ENCODE data around the gene FHL3. TPM values are rescaled to one million over a fixed set of nuclear protein-coding genes. Genes with fewer than 3 reads are reported as not detected.

Gene FHL3
- total RNA-seq, 1 donor from 2014 or later: 57.9 TPM

DNA sequence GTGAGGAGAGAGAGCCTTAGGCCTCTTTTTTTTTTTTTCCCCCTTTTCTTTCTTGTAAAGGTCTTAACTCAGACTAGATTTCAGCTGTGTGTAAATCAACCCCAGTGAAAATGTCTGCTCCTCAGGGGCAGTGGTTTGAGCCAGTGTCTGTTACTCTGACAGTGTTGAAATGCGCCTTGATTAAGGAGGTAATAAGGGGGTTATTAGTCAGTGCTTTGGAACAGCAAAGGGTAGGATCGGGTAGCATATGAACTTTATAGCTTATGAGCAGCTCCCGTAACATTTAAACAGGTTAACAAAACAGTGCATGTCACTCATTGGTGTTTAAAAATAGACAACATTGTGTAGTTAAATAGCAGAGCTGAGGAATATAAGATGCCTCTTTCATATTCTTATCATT, 17.5 kb upstream of the FHL3 start:
- peaks cover 33% of the 10 kb centered on the region for H3K36me3 Mint-ChIP-seq (ENCODE audit: low read depth)

DNA sequence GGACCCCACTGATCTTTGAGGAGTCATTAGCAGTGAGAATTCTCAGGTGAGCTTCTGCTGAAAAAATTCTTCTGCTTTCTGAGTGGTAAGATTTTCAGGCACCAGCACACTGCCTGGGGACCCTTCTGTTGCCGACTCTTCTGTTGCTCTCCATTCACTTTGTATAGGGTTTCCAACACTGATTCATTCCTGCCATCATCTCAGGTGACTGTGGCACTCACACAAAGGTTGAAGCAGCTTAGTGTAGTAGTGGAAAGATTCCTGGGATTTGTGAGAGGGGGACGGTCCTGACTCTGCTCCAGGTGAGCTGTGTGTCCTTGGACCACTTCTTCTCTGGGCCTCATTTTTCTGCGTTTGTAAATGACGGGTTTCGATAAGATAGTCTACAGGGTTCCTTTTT, 16.7 kb upstream of the FHL3 start:
- Mint-ChIP-seq H3K27ac (ENCODE audit: unreplicated experiment) (no peak overlapping the region), H3K36me3 (ENCODE audit: low read depth) (peaks cover 34% of the 10 kb centered on the region), H3K4me1 (ENCODE audit: low read depth) (peaks cover 18% of the 10 kb centered on the region), H3K27me3 (ENCODE audit: low read depth) (no peaks in the 10 kb centered on the region), H3K4me3 (ENCODE audit: unreplicated experiment) (no peak overlapping the region), H3K9me3 (ENCODE audit: low read depth) (no peaks in the 10 kb centered on the region)
- peak; percentile 11 for DNase-seq (ENCODE audit: low spot score)
- TF ChIP-seq, protein P1, sequence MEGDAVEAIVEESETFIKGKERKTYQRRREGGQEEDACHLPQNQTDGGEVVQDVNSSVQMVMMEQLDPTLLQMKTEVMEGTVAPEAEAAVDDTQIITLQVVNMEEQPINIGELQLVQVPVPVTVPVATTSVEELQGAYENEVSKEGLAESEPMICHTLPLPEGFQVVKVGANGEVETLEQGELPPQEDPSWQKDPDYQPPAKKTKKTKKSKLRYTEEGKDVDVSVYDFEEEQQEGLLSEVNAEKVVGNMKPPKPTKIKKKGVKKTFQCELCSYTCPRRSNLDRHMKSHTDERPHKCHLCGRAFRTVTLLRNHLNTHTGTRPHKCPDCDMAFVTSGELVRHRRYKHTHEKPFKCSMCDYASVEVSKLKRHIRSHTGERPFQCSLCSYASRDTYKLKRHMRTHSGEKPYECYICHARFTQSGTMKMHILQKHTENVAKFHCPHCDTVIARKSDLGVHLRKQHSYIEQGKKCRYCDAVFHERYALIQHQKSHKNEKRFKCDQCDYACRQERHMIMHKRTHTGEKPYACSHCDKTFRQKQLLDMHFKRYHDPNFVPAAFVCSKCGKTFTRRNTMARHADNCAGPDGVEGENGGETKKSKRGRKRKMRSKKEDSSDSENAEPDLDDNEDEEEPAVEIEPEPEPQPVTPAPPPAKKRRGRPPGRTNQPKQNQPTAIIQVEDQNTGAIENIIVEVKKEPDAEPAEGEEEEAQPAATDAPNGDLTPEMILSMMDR (IDR thresholded peaks at IDR 0.05): no peak

More for the DNA sequence above, 17.5 kb upstream of the FHL3 start:
- H3K9me3 Mint-ChIP-seq (ENCODE audit: low read depth): no peaks in the 10 kb centered on the region
- no peak overlapping the region for H3K4me3 Mint-ChIP-seq (ENCODE audit: unreplicated experiment)
- H3K27me3 Mint-ChIP-seq (ENCODE audit: low read depth): no peaks in the 10 kb centered on the region
- no peak overlapping the region for H3K27ac Mint-ChIP-seq (ENCODE audit: unreplicated experiment)
- no peak for DNase-seq (ENCODE audit: low spot score)
- TF ChIP-seq, protein P1 (IDR thresholded peaks at IDR 0.05): no peak
- peaks cover 18% of the 10 kb centered on the region for H3K4me1 Mint-ChIP-seq (ENCODE audit: low read depth)

DNA sequence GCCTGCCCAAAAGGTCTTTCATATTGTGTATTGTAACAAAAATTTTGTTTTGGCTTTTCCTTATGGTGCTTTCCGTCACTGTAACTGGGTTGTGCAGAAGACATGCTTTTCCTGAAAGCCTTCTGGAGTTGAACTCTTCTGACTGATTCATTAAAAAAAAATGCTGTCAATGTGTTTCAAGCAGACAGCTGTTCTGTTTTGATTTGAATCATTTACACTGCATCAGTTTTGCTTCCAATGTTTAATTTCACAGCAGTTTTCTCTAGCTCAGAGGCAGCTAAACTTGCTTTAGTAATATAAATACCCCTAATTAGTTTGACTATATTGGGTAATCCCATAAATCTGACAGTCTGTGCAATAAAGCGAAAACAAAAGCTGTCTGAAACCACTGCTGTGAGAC, 15.1 kb upstream of the FHL3 start:
- TF ChIP-seq, protein P1 (IDR thresholded peaks at IDR 0.05): no peak

DNA sequence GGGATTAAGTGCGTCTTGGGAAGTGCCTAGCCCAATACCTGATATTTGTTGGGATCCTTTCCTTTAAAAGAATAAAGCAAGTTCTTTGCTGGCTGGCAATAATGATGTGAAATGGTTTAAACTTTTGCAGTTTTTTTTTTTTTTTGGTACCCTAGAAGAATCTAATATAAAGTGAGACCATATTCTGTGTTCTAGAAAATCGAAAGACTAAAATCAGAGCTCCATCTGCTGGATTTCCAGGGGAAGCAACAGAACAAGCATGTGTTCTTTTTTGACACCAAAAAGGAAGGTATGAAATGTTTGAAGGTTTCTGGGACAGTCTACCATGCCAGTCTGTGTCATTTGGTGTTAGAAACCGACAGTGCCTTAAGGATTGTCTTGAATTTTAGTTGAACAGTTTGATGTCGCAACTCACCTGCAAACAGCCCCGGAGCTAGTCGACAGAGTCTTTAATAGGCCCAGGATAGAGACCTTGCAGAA, 13.6 kb upstream of the FHL3 start:
- TF ChIP-seq, protein P1 (IDR thresholded peaks at IDR 0.05): peak; percentile 85
- H3K4me3 Mint-ChIP-seq (ENCODE audit: unreplicated experiment): no peak overlapping the region
- no peak for DNase-seq (ENCODE audit: low spot score)
- H3K36me3 Mint-ChIP-seq (ENCODE audit: low read depth): peaks cover 30% of the 10 kb centered on the region
- H3K27me3 Mint-ChIP-seq (ENCODE audit: low read depth): no peaks in the 10 kb centered on the region
- peaks cover 35% of the 10 kb centered on the region for H3K4me1 Mint-ChIP-seq (ENCODE audit: low read depth)
- H3K27ac Mint-ChIP-seq (ENCODE audit: unreplicated experiment): no peak overlapping the region
- no peaks in the 10 kb centered on the region for H3K9me3 Mint-ChIP-seq (ENCODE audit: low read depth)

More for the DNA sequence above, 15.1 kb upstream of the FHL3 start:
- peaks cover 33% of the 10 kb centered on the region for H3K36me3 Mint-ChIP-seq (ENCODE audit: low read depth)
- no peaks in the 10 kb centered on the region for H3K9me3 Mint-ChIP-seq (ENCODE audit: low read depth)
- peaks cover 23% of the 10 kb centered on the region for H3K4me1 Mint-ChIP-seq (ENCODE audit: low read depth)
- H3K27ac Mint-ChIP-seq (ENCODE audit: unreplicated experiment): peak overlapping the region; percentile 78
- H3K27me3 Mint-ChIP-seq (ENCODE audit: low read depth): no peaks in the 10 kb centered on the region
- DNase-seq (ENCODE audit: low spot score): no peak
- no peak overlapping the region for H3K4me3 Mint-ChIP-seq (ENCODE audit: unreplicated experiment)

DNA sequence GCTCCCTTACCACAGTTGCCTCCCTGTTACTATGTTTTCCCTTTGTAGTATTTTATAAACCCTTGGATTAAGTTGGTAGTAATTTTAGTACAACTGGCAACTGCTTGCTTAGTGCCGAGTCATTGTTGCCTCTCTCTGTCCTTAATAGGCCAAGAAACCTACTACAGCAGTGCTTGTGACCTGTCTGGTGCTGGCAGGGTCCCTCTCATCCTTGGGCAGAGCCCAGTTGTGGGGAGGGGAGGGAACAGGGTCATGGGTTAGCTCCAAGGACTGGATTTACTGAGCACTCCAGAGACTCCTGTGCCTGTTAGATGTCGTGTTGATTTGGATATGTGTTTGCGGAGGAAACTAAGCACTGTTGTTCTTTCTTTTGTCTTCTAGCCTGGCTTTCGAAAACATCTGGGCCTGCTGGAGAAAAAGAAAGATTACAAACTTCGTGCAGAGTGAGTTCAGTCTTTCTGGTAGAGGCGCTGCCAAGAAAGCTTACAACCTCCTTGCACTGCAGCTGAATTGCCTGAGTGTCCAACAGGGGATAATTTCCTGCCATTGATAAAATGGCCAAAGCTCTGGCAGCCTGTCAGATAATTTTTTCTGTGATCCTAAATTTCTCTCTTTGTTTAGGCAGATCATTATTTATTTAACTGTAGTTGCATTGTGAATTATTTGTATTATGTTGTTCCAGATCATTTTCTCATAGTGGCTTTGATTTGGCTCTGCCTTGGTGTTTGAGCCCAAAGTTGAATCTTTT, 10.8 kb upstream of the FHL3 start:
- peak overlapping the region; percentile 81 for H3K27ac Mint-ChIP-seq (ENCODE audit: unreplicated experiment)
- peaks cover 19% of the 10 kb centered on the region for H3K36me3 Mint-ChIP-seq (ENCODE audit: low read depth)
- DNase-seq (ENCODE audit: low spot score): peak; percentile 35
- TF ChIP-seq, protein P1 (IDR thresholded peaks at IDR 0.05): no peak
- no peaks in the 10 kb centered on the region for H3K9me3 Mint-ChIP-seq (ENCODE audit: low read depth)
- no peak overlapping the region for H3K4me3 Mint-ChIP-seq (ENCODE audit: unreplicated experiment)
- no peaks in the 10 kb centered on the region for H3K27me3 Mint-ChIP-seq (ENCODE audit: low read depth)
- peaks cover 53% of the 10 kb centered on the region for H3K4me1 Mint-ChIP-seq (ENCODE audit: low read depth)
